Hematopoietic multipotent progenitor cell (in vitro differentiated cells): ENCODE data around the gene MRTO4. TPM values are rescaled to one million over a fixed set of nuclear protein-coding genes. Genes with fewer than 3 reads are reported as not detected.
"Not testable (repeated sequence)": the region's sequence is repeated elsewhere in the genome, so short reads cannot be mapped to it uniquely, and the experiment has no call there.

Source experiments
- DNase-seq, 3 donors: peaks; one replicate each; pipeline ENCODE4 v3.0.0-alpha.2; 2011 to 2015; ENCODE audit warnings: low read depth in 2 of 3, low spot score in 2 of 3
- total RNA-seq: library from RNA; depleted of rRNA; stranded (reverse); fragments of >200 nt; gene quantifications from one replicate; pipeline ENCODE4 v1.2.3, GENCODE V29; 2012

The MRTO4 gene
- total RNA-seq = 21.0 TPM

- peak; percentile 81 to 86 (median 86) for DNase-seq
These were observed at the start of gene MRTO4, which contains the start of gene EMC1 for GRCh38 chr1:19251305-19252196. TSS of gene MRTO4 (plus strand) at chr1:19251805. CDS start at chr1:19251836, 31 bp downstream. TSS of gene EMC1 (minus strand) at chr1:19251524. CDS start at chr1:19251509, 15 bp downstream.

DNA sequence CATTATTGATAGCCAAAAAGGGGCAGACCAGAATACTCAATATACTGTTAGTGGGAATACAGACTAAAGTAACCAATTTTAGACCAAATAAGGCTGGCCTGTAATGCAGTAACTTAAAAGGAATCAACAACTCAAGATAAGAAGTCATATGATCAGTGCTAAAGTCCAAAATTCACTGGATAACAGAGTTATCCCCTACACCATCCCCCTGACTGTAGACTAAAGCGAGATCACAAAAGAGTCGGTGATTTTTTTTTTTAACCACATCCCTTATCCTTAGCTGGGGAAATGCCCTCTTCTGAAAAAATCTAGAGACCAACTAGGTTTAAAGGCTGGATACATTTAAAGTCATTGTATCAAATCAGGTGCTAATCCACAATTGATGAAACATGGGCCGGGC is 49.2 kb upstream of the MRTO4 start:
- DNase-seq = no peak

DNA sequence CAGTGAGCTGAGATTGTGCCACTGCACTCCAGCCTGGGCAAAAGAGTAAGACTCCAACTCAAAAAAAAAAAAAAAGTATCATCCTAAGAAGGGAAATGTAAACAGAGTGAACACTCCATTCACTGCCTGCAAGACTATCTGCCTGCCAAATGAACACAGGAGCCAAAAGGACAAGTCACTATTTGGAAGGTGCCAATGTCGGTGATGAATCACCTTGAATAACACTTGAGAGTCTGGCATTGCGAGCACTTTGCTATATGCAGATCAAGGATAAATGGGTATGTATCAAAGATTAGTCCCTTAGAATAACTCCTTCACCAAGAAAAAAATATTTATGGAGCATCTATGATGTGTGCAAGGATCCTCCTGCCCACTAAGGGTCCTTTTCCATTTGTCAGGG is 48.2 kb upstream of the MRTO4 start:
- no peak for DNase-seq

- no peak for DNase-seq
These were observed 46.9 kb upstream of the MRTO4 start for GRCh38 chr1:19204446-19205266.

DNA sequence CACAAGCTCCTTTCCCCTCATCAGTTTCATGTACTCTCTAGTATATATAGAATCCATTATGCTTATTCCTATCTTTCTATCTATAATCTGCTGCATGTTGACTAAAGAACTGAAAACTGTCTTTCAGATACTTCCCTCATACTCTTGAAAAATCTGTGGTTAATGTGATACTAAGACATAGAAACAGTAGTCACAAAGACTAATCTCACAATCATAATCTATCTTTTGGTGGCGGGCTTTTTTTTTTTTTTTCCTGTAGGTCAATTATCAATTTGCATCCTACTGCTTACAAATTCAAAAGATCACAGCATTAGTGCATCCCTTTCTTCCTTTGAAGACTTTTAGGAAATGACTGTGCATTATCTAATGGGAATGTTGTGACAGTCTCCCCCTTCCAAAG is 46.2 kb upstream of the MRTO4 start:
- no peak for DNase-seq

GRCh38 chr1:19205845-19206244 is 45.8 kb upstream of the MRTO4 start:
- no peak for DNase-seq

GRCh38 chr1:19206947-19207346 is 44.7 kb upstream of the MRTO4 start:
- peak in 2 of 3 donors; percentile 23 to 49 for DNase-seq

DNA sequence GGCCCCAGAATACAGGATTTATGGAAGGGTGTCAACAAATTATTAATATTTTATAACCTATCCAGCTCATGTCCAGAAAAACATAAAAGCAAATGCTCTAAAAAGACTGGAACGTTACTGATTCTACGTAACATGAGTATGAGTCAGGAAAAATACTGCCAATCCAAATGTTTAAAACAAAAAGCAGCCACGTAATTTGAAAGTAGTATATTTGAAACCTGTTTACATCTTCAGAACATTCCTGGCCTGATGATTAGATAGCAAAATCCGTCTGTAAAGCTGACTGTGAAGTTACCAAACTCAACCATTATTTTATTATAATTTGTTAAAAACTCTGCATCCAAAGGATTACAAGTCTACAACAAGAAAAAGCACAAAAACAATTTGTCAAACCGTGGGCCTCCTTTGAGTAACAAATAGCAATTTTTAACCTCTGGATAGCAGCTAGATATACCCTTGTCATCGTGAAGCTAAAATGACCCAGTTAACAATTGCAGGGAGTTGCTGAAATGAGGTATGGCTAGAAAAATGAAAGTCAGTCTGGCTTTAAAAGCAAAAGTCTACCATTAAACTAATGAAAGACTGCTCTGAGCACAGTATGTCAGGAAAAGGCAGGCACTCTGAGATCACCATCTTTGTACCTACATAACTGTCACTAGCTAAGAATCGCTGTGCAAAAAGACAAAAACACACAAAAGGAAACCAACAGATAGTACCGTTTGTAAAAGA is 42.7 kb upstream of the MRTO4 start:
- no peak for DNase-seq

- peak in 2 of 3 donors; percentile 57 to 58 for DNase-seq
These were observed 42.1 kb upstream of the MRTO4 start for GRCh38 chr1:19209439-19209989.

- peak; percentile 96 to 100 (median 96) for DNase-seq
These were observed 41.4 kb upstream of the MRTO4 start, which contains the start of gene UBR4 for GRCh38 chr1:19209990-19210771. TSS of gene UBR4 (minus strand) at chr1:19210266. CDS start at chr1:19210248, 18 bp downstream.

DNA sequence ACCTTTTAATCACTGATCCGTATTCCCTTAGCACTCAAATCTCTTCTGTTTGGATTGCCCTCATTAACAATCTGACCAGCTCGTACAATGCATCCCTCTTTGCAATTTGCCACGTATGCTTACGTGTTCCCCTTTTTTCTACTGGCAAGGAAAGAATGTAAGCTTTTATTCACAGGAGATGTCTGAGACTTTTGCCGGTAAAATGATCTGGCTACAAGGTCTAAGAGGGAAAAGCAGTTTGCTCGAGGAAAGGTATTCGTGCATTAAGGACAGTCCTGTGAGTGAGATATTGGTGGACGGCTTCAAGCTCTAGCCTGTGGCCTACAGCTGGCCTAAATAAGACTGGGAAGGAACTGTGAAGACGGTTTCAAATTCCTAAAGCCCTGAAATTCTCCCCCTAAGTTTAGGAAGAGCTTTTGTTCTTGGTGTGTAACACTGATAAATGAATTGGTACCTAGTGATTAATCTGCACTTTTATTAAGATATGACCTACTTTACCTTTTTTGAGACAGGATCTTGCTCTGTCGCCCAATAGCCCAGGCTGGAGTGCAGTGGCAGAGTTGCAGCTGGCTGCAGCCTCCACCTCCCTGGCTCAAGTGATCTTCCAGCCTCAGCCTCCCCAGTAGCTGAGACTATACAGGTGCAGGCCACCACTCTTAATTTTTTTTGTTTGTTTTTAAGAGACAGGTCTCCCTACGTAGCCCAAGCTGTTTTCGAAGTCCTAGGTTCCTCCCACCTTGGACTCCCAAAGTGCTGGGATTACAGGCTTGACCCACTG is 40.6 kb upstream of the MRTO4 start:
- peak in 2 of 3 donors; percentile 22 to 31 for DNase-seq

- DNase-seq = no peak
These were observed 39.4 kb upstream of the MRTO4 start for GRCh38 chr1:19212167-19212566.

DNA sequence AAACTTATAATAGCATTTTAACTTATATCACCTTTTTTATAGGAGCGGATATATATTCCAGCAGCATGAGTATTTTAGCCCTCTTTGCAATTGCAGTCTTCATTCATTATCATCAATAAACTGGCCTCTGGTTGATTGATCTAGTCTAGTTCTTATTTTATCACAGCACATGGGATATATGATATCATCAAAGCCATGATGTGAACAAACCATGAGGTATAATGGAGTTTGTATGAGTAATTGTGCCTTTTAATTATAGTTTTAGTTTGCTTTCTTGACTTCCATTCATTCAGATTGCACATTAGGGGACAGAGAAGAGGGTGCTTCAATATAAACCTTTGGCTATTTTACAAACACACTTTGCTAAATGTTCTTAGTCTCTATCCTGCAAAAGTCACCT is 38.0 kb upstream of the MRTO4 start:
- DNase-seq = no peak

GRCh38 chr1:19216585-19216984 is 35.0 kb upstream of the MRTO4 start:
- not testable (repeated sequence) for DNase-seq

GRCh38 chr1:19219451-19219850 is 32.2 kb upstream of the MRTO4 start:
- no peak for DNase-seq

GRCh38 chr1:19220080-19220846 is 31.3 kb upstream of the MRTO4 start:
- no peak for DNase-seq

DNA sequence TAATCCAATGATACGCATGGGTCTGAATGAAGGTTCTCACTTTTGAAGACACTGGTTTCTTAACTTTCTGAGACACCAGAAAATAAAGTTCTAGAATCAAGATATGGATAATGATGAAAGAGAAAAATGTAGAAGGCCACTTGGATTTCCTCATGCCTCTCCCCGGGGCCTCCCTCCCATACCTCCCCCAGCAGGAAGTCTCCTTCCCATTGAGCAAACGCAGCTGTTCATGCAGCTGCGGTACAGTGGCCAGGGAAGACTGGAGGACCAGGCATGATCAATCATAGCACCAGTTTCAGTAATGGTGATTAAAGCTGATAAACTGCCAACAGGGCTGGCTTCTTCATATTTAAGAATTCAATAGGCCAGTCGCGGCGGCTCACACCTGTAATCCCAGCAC is 30.6 kb upstream of the MRTO4 start:
- DNase-seq = no peak

DNA sequence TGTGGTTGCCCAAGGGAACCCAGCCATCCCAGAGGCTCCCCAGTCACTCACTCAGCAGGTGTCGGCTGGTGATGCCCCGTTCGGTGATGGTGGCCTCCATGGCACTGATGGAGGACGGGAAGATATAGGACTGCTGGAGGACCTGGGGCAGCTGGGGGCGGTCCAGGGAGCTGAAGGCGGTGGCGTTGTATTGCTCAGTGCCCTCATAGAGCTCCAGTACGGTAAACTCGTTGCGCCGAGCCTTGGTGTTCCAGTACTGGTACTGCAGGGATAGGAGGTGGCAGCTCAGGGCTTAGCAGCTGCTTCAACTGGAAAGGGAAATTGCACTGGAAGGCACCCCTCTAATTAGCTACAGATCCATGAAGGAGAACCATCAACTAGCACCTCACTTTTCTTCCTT is 29.0 kb upstream of the MRTO4 start:
- DNase-seq = no peak
